Neural cell (in vitro differentiated cells): Measurements from ENCODE around the gene OLFM1. TPM values are rescaled to one million over a fixed set of nuclear protein-coding genes. Genes with fewer than 3 reads are reported as not detected.

Source experiments
- H2AFZ ChIP-seq: fragments of 200-600, 300-800 bp; sonication (generic), shearing (Covaris generic); 2 replicates; pipeline ENCODE4 v1.6.0; 2014; ENCODE audit warnings: low read depth, mild to moderate bottlenecking, antibody characterized with exemption, low read length, moderate library complexity
- H3F3A ChIP-seq: fragments of 200-600 bp; shearing (Covaris generic); 2 replicates; pipeline ENCODE4 v1.6.1; 2016; ENCODE audit warnings: mild to moderate bottlenecking, moderate library complexity, mixed read lengths, antibody characterized with exemption, low read length; ENCODE audit not compliant: insufficient read depth, poor library complexity, severe bottlenecking
- H3K27ac ChIP-seq: fragments of 200-600, 300-800 bp; sonication (generic), shearing (Covaris generic); 2 replicates; pipeline ENCODE4 v1.5.1; 2014; ENCODE audit warnings: mild to moderate bottlenecking, low read length, moderate library complexity
- H3K27me3 ChIP-seq: fragments of 300-800, 200-600 bp; sonication (generic), shearing (Covaris generic); 2 replicates; pipeline ENCODE4 v1.6.0; 2014; ENCODE audit warnings: mild to moderate bottlenecking, low read depth, low read length, moderate library complexity; ENCODE audit not compliant: insufficient read depth
- H3K36me3 ChIP-seq: fragments of 300-800, 200-600 bp; sonication (generic), shearing (Covaris generic); 2 replicates; pipeline ENCODE4 v1.5.1; 2014; ENCODE audit warnings: mild to moderate bottlenecking, antibody characterized with exemption, low read length, moderate library complexity; ENCODE audit not compliant: insufficient read depth
- H3K4me2 ChIP-seq: fragments of 300-800, 200-600 bp; sonication (generic), shearing (Covaris generic); 2 replicates; pipeline ENCODE4 v1.6.0; 2014; ENCODE audit warnings: mild to moderate bottlenecking, low read length
- H3K4me3 ChIP-seq: fragments of 300-800, 200-600 bp; sonication (generic), shearing (Covaris generic); 2 replicates; pipeline ENCODE4 v1.5.1; 2014; ENCODE audit warnings: mild to moderate bottlenecking, low read length, moderate library complexity
- H3K79me2 ChIP-seq: fragments of 200-600 bp; shearing (Covaris generic); replicated peaks from 2 replicates; pipeline ENCODE4 v1.6.0; 2014; ENCODE audit warnings: mild to moderate bottlenecking, low read length, moderate library complexity; ENCODE audit not compliant: insufficient read depth
- H3K9ac ChIP-seq: fragments of 300-800, 200-600 bp; sonication (generic), shearing (Covaris generic); 2 replicates; pipeline ENCODE4 v1.6.1; 2016; ENCODE audit warnings: mild to moderate bottlenecking, low read length, mixed read lengths
- H3K9me2 ChIP-seq: fragments of 200-600 bp; shearing (Covaris generic); 2 replicates; pipeline ENCODE4 v1.6.1; 2016; ENCODE audit warnings: mild to moderate bottlenecking, low read length, mixed read lengths; ENCODE audit not compliant: insufficient read depth
- H3K9me3 ChIP-seq: fragments of 200-600, 300-800 bp; sonication (generic), shearing (Covaris generic); 2 replicates; pipeline ENCODE4 v1.6.1; 2016; ENCODE audit warnings: mild to moderate bottlenecking, mixed run types, low read length, moderate library complexity, mixed read lengths
- H4K20me1 ChIP-seq: fragments of 200-600 bp; shearing (Covaris generic); 2 replicates; pipeline ENCODE4 v1.6.1; 2016; ENCODE audit warnings: mild to moderate bottlenecking, mixed run types; ENCODE audit not compliant: insufficient read depth
- EP300 ChIP-seq: fragments of 450-650 bp; conservative IDR thresholded peaks from 2 replicates; pipeline ENCODE4 v1.6.1; 2014; ENCODE audit warnings: antibody characterized with exemption, mild to moderate bottlenecking, moderate library complexity; ENCODE audit not compliant: poor library complexity, severe bottlenecking
- EZH2 ChIP-seq: fragments of 200-600, 300-800 bp; shearing (Covaris generic), sonication (generic); IDR thresholded peaks from 2 replicates; pipeline ENCODE4 v1.6.1; 2014; ENCODE audit warnings: antibody characterized with exemption, low read length, borderline replicate concordance, mild to moderate bottlenecking; ENCODE audit not compliant: insufficient read depth, poor library complexity, severe bottlenecking
- MXI1 ChIP-seq: fragments of 450-650 bp; conservative IDR thresholded peaks from 2 replicates; pipeline ENCODE4 v1.6.1; 2014; ENCODE audit warnings: antibody characterized with exemption, mild to moderate bottlenecking; ENCODE audit not compliant: poor library complexity, severe bottlenecking
- POLR2AphosphoS5 ChIP-seq: IDR thresholded peaks from 2 replicates; pipeline ENCODE4 v1.6.1; 2012
- RAD21 ChIP-seq: fragments of 450-650 bp; conservative IDR thresholded peaks from 2 replicates; pipeline ENCODE4 v1.6.1; 2014; ENCODE audit warnings: antibody characterized with exemption, mild to moderate bottlenecking, moderate library complexity
- SMC3 ChIP-seq: fragments of 450-650 bp; conservative IDR thresholded peaks from 2 replicates; pipeline ENCODE4 v1.6.1; 2014; ENCODE audit warnings: antibody characterized with exemption, mild to moderate bottlenecking, moderate library complexity; ENCODE audit not compliant: poor library complexity
- TAF1 ChIP-seq: IDR thresholded peaks from 2 replicates; pipeline ENCODE4 v1.6.1; 2012; ENCODE audit warnings: low read depth
- polyA plus RNA-seq: library from polyadenylated mRNA; depleted of rRNA; stranded (reverse); fragments of >200 nt; gene quantifications from 2 replicates; pipeline ENCODE4 v1.2.3, GENCODE V29; 2014
- TF ChIP-seq, protein P1 (sequence below): IDR thresholded peaks from 2 replicates; pipeline ENCODE4 v1.6.1; 2012; ENCODE audit warnings: borderline replicate concordance
- TF ChIP-seq, protein P2 (sequence below): fragments of 450-650 bp; IDR thresholded peaks from 2 replicates; pipeline ENCODE4 v1.5.1; 2014; ENCODE audit warnings: antibody characterized with exemption, mild to moderate bottlenecking, moderate library complexity; ENCODE audit not compliant: poor library complexity, severe bottlenecking

Gene OLFM1
- polyA plus RNA-seq, 1 donor from 2014 or later: 102 TPM

DNA sequence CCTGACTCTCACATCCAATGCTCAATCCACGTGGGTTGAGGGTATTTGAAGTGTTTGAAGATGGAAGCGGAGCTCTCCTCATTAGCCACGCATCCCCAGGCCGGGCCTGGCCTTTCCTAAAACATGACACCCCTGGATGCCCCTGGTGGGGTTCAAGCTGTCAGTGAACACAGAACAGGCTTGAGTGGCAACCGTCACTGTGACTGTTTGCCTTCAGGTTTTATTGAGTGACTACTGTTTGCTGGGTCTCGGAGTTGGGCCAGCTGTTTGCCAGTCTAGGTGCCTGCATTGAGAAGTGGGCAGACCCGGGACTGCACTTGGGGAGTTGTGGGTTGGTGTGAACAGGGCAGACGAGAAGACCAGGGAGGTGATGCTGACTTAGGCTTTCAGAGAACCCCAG, 7.8 kb upstream of the OLFM1 start:
- Histone ChIP-seq H3K9ac (no peak overlapping the region), H3K4me2 (no peak overlapping the region), H3K79me2 (no peaks in the 10 kb centered on the region), H3K4me3 (no peak overlapping the region), H3K27ac (no peak overlapping the region), H3K36me3 (no peaks in the 10 kb centered on the region), H4K20me1 (no peaks in the 10 kb centered on the region), H2AFZ (no peak overlapping the region), H3F3A (no peaks in the 10 kb centered on the region), H3K27me3 (no peaks in the 10 kb centered on the region), H3K9me2 (no peaks in the 10 kb centered on the region), H3K9me3 (peaks cover 7% of the 10 kb centered on the region)
- TF ChIP-seq SMC3: no peak
- TF ChIP-seq TAF1: no peak
- no peak for TF ChIP-seq EP300
- TF ChIP-seq MXI1: no peak

DNA sequence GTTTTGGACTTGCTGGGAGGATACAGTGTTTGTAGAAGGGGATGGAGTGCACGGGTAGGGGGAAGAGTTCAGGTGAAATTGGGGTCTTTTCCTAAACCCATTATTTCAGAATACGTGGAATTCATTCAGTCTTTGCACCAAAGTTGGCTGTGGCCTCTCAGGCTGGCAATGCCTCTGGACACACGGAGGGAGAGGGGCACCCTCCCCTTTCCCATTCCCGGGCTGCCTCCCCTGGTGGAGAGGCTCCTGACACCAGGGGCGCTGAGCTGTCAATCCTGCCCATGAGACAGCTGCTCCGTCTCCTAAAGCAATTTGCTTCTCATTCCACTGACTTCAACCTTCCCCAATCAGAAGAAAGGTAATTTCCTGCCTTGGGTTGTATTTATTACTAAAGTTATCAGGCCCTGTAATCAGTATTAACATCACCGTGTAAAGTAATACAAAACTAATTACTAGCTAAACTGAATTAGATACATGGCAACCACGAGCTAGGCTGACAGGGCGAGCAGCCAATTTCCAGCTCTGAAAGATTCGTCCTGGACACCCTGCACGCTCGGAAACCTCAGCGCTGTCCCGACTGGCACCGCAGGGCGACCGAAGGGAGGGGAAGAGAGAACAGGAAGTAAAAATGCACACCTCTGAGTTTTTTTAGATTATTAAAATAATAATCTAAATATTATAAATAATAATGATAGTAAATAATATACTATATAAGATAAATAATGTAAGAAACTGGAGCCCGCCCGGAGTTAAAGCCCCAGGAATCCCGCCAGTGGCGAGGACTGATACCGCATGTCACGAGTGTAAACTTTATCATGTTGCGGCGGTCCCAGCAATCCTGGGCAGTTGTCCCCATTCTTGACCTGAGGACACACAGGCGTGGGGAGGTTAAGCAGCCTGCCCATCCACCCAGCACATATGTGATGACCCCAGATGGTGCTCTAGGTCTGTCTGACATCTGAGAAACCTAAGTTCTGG, 6.9 kb upstream of the OLFM1 start:
- Histone ChIP-seq H3K4me3 (no peak overlapping the region), H3K9me2 (no peaks in the 10 kb centered on the region)
- TF ChIP-seq EZH2 (no peak), POLR2AphosphoS5 (no peak), SMC3 (no peak), EP300 (no peak), RAD21 (no peak), MXI1 (no peak), TAF1 (no peak)
- TF ChIP-seq, protein P1, sequence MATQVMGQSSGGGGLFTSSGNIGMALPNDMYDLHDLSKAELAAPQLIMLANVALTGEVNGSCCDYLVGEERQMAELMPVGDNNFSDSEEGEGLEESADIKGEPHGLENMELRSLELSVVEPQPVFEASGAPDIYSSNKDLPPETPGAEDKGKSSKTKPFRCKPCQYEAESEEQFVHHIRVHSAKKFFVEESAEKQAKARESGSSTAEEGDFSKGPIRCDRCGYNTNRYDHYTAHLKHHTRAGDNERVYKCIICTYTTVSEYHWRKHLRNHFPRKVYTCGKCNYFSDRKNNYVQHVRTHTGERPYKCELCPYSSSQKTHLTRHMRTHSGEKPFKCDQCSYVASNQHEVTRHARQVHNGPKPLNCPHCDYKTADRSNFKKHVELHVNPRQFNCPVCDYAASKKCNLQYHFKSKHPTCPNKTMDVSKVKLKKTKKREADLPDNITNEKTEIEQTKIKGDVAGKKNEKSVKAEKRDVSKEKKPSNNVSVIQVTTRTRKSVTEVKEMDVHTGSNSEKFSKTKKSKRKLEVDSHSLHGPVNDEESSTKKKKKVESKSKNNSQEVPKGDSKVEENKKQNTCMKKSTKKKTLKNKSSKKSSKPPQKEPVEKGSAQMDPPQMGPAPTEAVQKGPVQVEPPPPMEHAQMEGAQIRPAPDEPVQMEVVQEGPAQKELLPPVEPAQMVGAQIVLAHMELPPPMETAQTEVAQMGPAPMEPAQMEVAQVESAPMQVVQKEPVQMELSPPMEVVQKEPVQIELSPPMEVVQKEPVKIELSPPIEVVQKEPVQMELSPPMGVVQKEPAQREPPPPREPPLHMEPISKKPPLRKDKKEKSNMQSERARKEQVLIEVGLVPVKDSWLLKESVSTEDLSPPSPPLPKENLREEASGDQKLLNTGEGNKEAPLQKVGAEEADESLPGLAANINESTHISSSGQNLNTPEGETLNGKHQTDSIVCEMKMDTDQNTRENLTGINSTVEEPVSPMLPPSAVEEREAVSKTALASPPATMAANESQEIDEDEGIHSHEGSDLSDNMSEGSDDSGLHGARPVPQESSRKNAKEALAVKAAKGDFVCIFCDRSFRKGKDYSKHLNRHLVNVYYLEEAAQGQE: no peak
- TF ChIP-seq, protein P2, sequence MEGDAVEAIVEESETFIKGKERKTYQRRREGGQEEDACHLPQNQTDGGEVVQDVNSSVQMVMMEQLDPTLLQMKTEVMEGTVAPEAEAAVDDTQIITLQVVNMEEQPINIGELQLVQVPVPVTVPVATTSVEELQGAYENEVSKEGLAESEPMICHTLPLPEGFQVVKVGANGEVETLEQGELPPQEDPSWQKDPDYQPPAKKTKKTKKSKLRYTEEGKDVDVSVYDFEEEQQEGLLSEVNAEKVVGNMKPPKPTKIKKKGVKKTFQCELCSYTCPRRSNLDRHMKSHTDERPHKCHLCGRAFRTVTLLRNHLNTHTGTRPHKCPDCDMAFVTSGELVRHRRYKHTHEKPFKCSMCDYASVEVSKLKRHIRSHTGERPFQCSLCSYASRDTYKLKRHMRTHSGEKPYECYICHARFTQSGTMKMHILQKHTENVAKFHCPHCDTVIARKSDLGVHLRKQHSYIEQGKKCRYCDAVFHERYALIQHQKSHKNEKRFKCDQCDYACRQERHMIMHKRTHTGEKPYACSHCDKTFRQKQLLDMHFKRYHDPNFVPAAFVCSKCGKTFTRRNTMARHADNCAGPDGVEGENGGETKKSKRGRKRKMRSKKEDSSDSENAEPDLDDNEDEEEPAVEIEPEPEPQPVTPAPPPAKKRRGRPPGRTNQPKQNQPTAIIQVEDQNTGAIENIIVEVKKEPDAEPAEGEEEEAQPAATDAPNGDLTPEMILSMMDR: no peak

More for the DNA sequence above, 6.9 kb upstream of the OLFM1 start:
- Histone ChIP-seq H3K36me3 (no peaks in the 10 kb centered on the region), H4K20me1 (no peaks in the 10 kb centered on the region), H3K79me2 (no peaks in the 10 kb centered on the region), H3F3A (no peaks in the 10 kb centered on the region), H3K27me3 (no peaks in the 10 kb centered on the region), H3K9me3 (peaks cover 7% of the 10 kb centered on the region), H2AFZ (no peak overlapping the region), H3K9ac (no peak overlapping the region), H3K4me2 (no peak overlapping the region), H3K27ac (no peak overlapping the region)
